ENCODE measurements around the gene FAM20C. TPM values are rescaled to one million over a fixed set of nuclear protein-coding genes. Genes with fewer than 3 reads are reported as not detected.

FAM20C gene
- total RNA-seq, 1 experiment from 2014 or later: 62.6 TPM

DNA sequence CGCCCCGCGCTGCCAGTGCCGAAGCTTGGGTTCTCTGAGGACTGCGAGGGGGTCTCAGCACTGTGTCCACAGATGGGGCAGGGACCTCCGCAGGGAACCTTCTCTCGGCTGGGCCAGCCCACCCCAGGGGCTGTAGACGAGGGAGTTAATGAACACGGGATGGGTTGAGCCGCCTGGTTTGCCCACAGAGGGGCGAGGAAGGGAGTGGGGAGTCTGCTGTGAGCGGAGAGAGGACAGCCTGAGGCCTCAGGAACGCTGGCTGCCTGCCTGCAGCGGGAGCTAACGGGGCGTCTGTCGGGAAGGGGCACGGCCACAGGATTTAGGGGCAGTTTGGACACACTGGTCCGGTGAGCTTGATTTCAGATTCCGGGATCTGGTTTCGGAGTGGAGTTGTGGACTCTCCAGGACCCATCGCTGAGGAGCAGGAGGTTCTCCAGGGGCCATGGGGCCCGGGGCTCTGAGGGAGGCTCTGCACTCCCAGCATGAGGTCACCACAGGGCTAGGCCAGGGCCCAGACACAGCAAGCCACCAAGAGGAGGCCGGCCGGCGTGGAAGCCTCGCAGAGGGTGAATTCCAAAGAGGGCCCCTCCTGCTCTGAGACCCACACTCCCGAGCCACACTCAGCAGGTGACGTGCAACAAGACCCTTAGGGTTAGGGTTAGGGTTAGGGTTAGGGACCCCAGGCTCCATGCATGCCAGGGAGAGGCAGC lies 19.0 kb upstream of the FAM20C start:
- Histone ChIP-seq H3K23ac (ENCODE audit: insufficient read length, low read depth, low read length) (no peak overlapping the region), H2BK5ac (ENCODE audit: insufficient read length, low read length) (no peak overlapping the region), H2BK120ac (ENCODE audit: low read depth, low read length, poor library complexity, severe bottlenecking) (no peak overlapping the region), H3K9ac (ENCODE audit: extremely low read depth, insufficient read length, low read length) (no peak overlapping the region), H3K79me1 (ENCODE audit: insufficient read depth, low read depth, low read length, poor library complexity, severe bottlenecking) (no peaks in the 10 kb centered on the region), H2AFZ (ENCODE audit: low read length) (no peak overlapping the region), H3K4ac (ENCODE audit: low read depth, low read length) (no peak overlapping the region), H4K91ac (ENCODE audit: insufficient read length, low read depth, low read length) (no peak overlapping the region), H3K56ac (ENCODE audit: insufficient read length, low read depth, low read length) (no peak overlapping the region), H3K27me3 (ENCODE audit: insufficient read depth, low read length) (no peaks in the 10 kb centered on the region), H3K14ac (ENCODE audit: insufficient read depth, low read length) (no peak overlapping the region), H2BK15ac (ENCODE audit: low read depth, low read length) (no peak overlapping the region), H4K8ac (replicated peaks; ENCODE audit: insufficient read length, low read depth, low read length) (no peak overlapping the region), H3K4me2 (ENCODE audit: insufficient read depth, insufficient read length, low read length) (no peak overlapping the region), H3K23me2 (ENCODE audit: insufficient read length, low read depth, low read length, poor library complexity, severe bottlenecking) (no peaks in the 10 kb centered on the region), H3K4me1 (ENCODE audit: insufficient read depth, low read length) (no peaks in the 10 kb centered on the region), H4K5ac (ENCODE audit: insufficient read length, low read depth, low read length) (no peak overlapping the region), H2BK20ac (ENCODE audit: low read depth, low read length, poor library complexity, severe bottlenecking) (no peak overlapping the region), H3K79me2 (ENCODE audit: insufficient read depth, low read length) (no peaks in the 10 kb centered on the region), H3K18ac (ENCODE audit: insufficient read length, low read depth, low read length) (peak overlapping the region; percentile 36), H3T11ph (ENCODE audit: low read length) (no peak overlapping the region), H2BK12ac (ENCODE audit: insufficient read length, low read depth, low read length) (no peak overlapping the region), H2AK5ac (ENCODE audit: insufficient read length, low read length) (no peak overlapping the region), H3K27ac (ENCODE audit: insufficient read length, low read depth, low read length) (no peak overlapping the region), H3K9me3 (ENCODE audit: control insufficient read depth, low read depth, low read length) (no peaks in the 10 kb centered on the region), H4K20me1 (ENCODE audit: control insufficient read depth, insufficient read depth, insufficient read length) (no peaks in the 10 kb centered on the region)
- WGBS (ENCODE audit: extremely low coverage, insufficient read length, low lambda C conversion rate): no CpG with 5 or more reads among the region's 29 CpGs
- no peak for DNase-seq
- peaks cover 0 to 3% of the 10 kb centered on the region in 2 experiments; a peak in 2 of 5 replicates for H3K9me3 Mint-ChIP-seq
- H3K4me3 Mint-ChIP-seq: no peak overlapping the region
- no peak for TF ChIP-seq CTCF (conservative IDR thresholded peaks at IDR 0.05)
- H3K36me3 Mint-ChIP-seq (ENCODE audit: insufficient read depth in 1 of 3, low read depth in 3 of 3): no peaks in the 10 kb centered on the region; a peak in 1 of 7 replicates
- H3K4me1 Mint-ChIP-seq: peaks cover 7 to 10% of the 10 kb centered on the region in 2 experiments
- peak overlapping the region in 2 of 3 experiments; percentile 75 to 93; a peak in 4 of 7 replicates for H3K27ac Mint-ChIP-seq
- peaks cover 11% of the 10 kb centered on the region for H3K27me3 Mint-ChIP-seq (ENCODE audit: low read depth)
